GM19463 (cell line): Measurements from ENCODE around the gene OR2W1.

Experiments
- ATAC-seq: cut with Tn5 transposase; IDR thresholded peaks from one replicate; pipeline ENCODE4 v1.9.1; 2021; ENCODE audit warnings: mild to moderate bottlenecking, moderate library complexity; ENCODE audit not compliant: unreplicated experiment

Gene OR2W1

GRCh38 chr6:29005183-29005885 is 39.6 kb downstream of the OR2W1 start, which contains the start of gene ZNF311:
Gene ZNF311 (minus strand): TSS chr6:29005315. CDS start chr6:29003954, 1,361 bp downstream.
- no peak for ATAC-seq

GRCh38 chr6:28996844-28997510 is 48.0 kb downstream of the OR2W1 start:
- ATAC-seq: no peak

- ATAC-seq: no peak
Measured at GRCh38 chr6:28995093-28995650, 49.8 kb downstream of the OR2W1 start.
